Ramos (cell line): ENCODE measurements around the gene TMED4.
"Not testable (repeated sequence)": the region's sequence is repeated elsewhere in the genome, so short reads cannot be mapped to it uniquely, and the experiment has no call there.

Experiments used
- in situ Hi-C: fragments of 300-500 bp; cut with MboI; formaldehyde crosslinking; loops from one replicate; pipeline ENCODE4 v1.14.3; 2022; ENCODE audit warnings: low sequenced_read_pairs; ENCODE audit not compliant: unreplicated experiment

Gene TMED4

DNA sequence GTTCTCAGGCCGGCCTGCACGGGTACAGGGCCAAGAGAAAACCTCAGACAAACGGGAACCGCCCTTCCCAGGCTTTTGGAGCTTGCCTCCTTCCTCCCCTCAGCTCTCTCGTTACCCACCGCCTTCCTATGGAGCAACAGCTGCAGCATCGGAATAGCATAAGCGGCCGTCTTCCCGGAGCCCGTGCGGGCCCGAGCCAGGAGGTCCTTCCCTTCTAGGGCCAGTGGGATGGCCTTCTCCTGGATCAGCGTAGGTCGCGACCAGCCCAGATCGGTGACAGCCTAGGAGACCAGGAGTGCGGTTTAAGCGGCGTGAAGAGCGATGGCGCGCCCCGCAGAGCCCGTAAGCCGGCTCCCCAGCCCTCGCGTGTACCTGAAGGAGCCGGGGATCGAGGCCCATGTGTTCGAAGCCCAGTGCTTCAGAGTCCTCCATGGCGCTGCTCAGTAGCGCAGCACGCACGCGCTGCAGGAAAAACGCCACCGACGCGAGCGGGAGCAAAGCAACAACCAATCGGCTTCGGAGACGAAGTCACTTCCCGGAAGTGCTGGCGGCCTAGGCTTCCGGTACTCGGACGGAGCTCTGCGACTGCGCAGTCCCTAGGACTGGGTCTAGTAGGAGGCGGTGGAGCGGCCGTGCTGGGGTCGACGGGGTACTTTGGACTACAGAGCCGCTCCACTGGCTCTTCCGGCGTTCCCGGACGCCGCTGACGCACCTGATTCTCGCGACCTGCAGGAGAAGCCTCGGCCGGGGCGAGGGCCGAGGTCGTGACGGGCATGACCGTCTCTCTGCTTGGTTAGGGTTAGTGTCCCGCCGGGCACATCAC, 8.4 kb downstream of the TMED4 start, which contains the start of gene DDX56:
DDX56 (minus strand) TSS at position 445 of the 823 bp plus-strand sequence; CDS start at position 432, 13 bp downstream.
- in situ Hi-C loops, result no loop called here

- in situ Hi-C loops, result no loop called here
These were observed 9.3 kb downstream of the TMED4 start for GRCh38 chr7:44572771-44573170.

DNA sequence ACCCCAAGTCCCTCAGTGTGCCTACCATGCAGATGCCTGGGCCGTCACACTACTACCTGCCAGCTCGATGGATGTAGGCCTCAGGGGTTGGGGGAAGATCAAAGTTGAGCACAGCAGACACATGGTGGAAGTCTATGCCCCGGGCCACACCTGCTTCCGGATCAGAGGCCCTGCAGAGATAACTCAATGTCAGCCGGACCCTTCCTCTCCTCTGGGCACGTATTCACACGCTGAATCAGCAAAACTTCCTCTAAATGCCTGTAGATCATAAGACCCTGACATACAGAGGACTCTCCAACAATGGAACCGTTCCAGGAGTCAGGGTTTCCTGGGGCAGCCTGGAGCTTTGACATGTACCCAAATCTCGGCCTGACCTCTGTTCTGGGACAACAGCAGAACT, 12.1 kb downstream of the TMED4 start:
- in situ Hi-C loops, result no loop called here

GRCh38 chr7:44568771-44569560, 13.1 kb downstream of the TMED4 start:
- in situ Hi-C loops, result no loop called here

DNA sequence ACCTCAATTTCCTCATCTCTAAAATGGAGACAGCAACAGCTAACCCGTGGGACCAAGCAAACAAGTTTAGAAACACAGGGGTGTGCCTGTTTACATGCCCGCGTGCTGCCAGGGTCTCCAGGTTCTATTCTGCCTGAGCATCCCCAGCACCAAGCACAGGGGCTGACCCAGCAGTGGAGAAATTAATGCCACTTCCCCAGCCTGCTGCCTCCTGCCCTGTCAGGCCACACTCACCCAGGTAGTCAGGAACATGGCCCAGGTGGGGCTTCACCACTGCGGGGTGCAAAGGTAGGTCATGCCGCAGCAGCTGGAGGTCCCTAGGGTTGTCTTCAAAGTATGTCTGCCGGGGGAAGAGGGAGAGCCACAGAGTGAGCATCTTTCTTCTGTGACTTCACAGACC, 14.1 kb downstream of the TMED4 start:
- in situ Hi-C loops, result no loop called here

DNA sequence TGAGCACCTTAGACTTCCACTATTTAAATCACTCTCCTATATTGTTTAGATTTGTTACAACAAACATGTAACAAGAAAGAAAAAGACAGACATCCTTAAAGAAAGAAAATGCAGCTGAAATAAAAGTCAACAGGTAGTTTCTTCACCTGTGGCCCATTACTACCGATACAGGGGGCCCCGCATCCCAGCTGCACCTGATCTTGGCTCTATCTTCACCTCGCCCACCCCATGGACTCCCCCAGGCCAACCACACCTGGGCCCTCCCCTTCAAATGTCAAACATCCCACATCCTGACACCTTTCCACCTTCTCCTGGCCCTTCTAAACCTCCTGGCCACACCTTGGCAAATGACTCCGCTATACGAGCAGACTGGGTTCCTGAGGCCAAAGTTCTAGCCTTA, 15.4 kb downstream of the TMED4 start:
- in situ Hi-C loops, result no loop called here

DNA sequence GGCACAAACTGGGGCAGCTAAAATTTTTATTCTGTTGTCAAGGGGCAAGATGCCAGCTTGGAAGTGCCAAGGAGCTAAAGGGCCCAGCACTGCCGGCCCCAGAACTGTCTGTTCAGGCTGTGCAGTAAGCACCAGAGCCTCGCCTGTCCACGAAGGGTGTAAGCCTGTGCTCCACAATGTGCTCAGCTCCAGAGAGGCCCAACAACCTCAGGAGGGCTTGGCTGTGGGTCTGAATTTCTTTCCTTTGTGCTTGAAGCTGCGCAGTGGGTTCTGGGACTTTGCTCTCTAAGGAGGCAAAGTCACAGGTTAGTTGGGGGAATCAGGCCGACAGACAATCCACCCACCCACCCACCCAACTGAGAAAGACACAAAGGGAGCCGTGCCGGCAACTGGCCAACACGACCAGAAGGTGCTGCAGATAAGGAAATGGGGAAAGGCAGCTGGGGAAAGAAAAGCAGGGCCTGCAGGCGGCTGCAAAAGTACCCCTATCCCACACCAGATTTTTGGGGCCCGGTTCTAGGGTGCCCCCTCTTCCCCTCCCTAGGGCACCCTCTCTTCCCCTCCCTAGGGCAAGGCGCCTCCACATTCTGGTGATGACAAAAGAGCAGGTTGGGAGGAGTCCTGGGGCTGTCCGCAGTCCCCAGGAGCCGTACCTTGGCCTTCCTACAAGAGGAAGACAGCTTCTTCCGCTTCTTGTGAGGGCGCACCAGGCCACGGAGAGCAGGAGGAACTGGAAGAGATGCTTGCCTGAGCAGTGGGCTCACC, 16.1 kb downstream of the TMED4 start:
- in situ Hi-C loops, result no loop called here

DNA sequence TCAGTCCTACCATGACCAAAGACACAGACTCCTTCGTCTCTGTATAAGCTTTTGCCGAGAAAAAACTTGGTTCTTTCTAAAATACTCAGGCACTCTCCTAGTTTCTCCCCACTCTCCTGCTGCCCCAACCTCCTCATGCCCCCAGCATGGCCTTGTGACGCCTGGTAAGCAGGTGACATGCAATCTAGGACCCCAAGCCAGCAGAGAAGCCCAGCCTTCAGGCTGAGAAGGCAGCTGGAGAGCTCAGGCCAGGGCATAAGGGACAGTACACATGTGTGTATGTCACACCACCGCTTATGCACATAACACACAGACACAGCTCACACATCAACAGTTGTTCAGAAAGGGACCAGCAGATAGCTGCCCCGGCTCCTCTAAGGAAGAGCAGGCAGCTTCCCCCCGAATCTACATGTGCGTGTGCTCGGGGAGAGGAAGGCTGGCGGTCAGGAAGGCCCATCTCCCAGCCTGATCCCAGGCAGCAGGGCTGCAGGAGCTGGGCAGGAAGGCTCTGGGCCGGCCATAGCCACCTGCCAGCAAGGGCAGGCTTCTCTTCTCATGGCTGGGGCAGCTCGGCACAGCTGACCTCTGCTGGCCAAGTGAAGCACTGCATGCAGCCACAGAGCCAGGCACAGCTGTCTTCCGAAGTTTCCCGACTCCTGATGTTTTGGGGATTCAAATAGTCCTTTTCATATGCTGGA, 16.8 kb downstream of the TMED4 start:
- in situ Hi-C loops, result no loop called here

- in situ Hi-C loops, result no loop called here
These were observed 17.4 kb downstream of the TMED4 start for GRCh38 chr7:44564606-44565005.

DNA sequence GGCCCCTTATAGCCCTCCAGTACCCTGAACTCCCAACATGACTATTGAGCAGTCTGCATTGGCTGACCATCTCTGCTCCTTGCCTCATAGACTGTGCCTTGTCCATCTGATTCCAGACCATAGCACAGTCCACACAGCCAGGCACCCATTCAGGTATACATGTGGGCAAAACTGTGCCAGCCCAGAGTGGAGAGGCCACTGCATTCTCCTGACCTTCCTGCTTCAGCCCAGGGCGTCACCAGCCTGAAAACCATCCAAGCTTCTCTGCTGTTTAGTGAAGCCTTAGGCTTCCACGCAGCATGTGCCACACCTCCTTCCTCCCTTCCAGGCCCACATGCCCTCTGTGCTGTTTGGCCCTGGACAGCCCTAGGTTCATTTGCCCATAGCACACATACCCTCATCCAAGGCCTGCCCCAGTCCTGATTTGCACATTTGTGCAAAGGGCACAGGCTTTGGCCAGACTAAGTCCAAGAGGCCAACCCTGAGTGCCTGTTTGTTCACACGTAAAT, 18.8 kb downstream of the TMED4 start:
- in situ Hi-C loops, result no loop called here

DNA sequence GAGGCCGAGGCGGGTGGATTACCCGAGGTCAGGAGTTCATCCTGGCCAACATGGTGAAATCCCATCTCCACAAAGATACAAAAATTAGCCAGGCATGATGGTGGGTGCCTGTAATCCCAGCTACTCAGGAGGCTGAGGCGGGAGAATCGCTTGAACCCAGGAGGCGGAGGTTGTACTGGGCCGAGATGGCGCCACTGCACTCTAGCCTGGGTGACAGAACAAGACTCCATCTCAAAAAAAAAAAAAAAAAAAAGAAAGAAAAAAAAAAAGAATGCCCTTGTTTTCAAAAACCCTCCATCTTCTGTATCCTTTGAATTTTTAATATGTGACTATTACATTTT, 19.4 kb downstream of the TMED4 start:
- in situ Hi-C loops, result not testable (repeated sequence)

- in situ Hi-C loops, result no loop called here
These were observed 19.9 kb downstream of the TMED4 start for GRCh38 chr7:44561962-44562621.

DNA sequence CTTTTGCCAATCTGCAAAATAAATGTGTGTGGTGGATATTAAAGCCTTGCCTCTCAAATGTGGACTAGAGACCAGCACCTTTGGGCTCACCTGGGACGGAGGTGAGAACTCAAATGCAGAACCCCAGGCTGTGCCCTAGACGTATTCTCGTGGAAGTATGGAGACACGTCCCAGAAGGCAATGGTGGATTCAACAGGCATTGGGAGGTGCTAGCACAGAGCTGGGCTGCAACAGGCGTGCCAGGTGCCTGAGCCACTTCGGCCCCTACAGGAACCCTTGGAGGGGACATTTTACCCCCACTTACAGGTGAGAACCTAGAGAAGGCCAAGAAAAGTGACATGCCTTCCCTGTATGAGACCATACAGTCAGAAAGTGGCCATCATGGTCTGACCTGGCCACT, 20.6 kb downstream of the TMED4 start:
- in situ Hi-C loops, result no loop called here

- in situ Hi-C loops, result no loop called here
These were observed 22.5 kb downstream of the TMED4 start for GRCh38 chr7:44559485-44559884.

GRCh38 chr7:44557485-44557884, 24.5 kb downstream of the TMED4 start:
- in situ Hi-C loops, result no loop called here

DNA sequence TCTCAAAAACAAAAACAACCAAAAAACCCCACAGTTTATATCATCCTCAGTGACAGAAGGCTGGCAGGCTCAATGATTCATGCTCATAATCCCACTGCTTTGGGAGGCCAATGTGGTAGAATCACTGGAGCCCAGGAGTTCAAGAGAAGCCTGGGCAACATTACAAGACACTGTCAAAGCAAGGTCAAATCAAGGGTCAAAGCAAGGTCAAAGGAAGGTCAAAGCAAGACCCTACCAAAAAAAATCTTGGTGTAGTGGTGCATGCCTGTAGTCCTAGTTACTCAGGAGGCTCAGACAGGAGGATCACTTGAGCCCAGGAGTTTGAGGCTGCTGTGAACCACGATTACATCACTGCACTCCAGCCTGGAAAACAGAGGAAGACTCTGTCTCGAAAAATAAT, 26.7 kb downstream of the TMED4 start:
- in situ Hi-C loops, result no loop called here

- in situ Hi-C loops, result not testable (repeated sequence)
These were observed 29.5 kb downstream of the TMED4 start for GRCh38 chr7:44552473-44553005.

DNA sequence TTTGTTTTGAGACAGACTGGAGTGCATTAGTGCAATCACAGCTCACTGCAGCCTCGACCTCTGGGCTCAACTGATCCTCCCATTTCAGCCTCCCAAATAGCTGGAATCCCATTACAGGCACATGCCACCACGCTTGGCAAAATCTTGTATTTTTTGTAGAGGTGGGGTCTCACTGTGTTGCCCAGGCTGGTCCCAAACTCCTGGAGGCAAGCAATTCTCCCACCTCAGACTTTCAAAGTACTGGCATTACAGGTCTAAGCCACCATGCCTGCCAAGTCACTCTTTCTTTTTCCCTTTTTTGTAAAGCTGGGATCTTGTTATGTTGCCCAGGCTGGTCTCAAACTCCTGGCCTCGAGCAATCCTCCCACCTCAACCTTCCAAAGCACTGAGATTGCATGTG, 32.6 kb downstream of the TMED4 start:
- in situ Hi-C loops, result no loop called here

DNA sequence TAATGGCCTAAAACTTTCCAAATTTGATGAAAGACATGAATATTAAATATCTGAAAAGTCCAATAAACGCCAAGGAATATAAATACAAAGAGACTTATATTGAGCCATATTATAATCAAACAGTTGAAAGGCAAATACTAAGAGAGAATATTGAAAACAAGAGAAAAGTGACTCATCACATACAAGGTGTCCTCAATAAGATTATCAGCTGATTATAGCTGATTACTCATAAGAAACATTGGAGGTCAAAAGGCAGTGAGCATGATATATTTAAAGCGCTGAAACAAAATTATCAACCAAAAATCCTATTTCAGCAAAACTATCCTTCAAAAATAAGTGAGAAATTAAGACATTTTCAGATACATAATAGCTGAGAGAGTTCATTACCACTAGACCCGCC, 33.1 kb downstream of the TMED4 start:
- in situ Hi-C loops, result no loop called here
